Calu3 (cell line): ENCODE results near the gene STK39. TPM values are rescaled to one million over a fixed set of nuclear protein-coding genes. Genes with fewer than 3 reads are reported as not detected.
A peak's percentile ranks its signal among the peaks of the same experiment; 100 is the strongest.

Experiments
- BruUV-seq: library from RNA; stranded (reverse); fragments of 400-500 nt; replicated peaks from 2 replicates; lab custom pipeline; 2021; lab: Mats Ljungman, UMichigan
- CTCF ChIA-PET: fragments of 300-600 bp; sonication (Branson Sonifier 250); formaldehyde crosslinking; loops from one replicate; lab custom pipeline; 2022; ENCODE audit warnings: antibody characterized with exemption; lab: Charles Lee
- DNase-seq: peaks from one replicate; pipeline ENCODE4 v3.0.0; 2022
- H3K27ac Mint-ChIP-seq: one replicate; pipeline ENCODE4 v1.8.0; 2022; ENCODE audit warnings: mixed read lengths; ENCODE audit not compliant: unreplicated experiment
- H3K27me3 Mint-ChIP-seq: one replicate; pipeline ENCODE4 v1.8.0; 2022; ENCODE audit warnings: mixed read lengths; ENCODE audit not compliant: unreplicated experiment
- H3K36me3 Mint-ChIP-seq: one replicate; pipeline ENCODE4 v1.8.0; 2022; ENCODE audit warnings: mild to moderate bottlenecking, moderate library complexity, mixed read lengths; ENCODE audit not compliant: insufficient read depth, unreplicated experiment
- H3K4me1 Mint-ChIP-seq: one replicate; pipeline ENCODE4 v1.8.0; 2022; ENCODE audit warnings: mild to moderate bottlenecking, low read depth, mixed read lengths; ENCODE audit not compliant: unreplicated experiment
- H3K4me3 Mint-ChIP-seq: one replicate; pipeline ENCODE4 v1.8.0; 2022; ENCODE audit warnings: mild to moderate bottlenecking, low read depth, moderate library complexity, mixed read lengths; ENCODE audit not compliant: unreplicated experiment
- H3K9me3 Mint-ChIP-seq: one replicate; pipeline ENCODE4 v1.8.0; 2022; ENCODE audit warnings: low read depth, mixed read lengths; ENCODE audit not compliant: unreplicated experiment
- intact Hi-C: fragments of 100-400 bp; cut with micrococcal nuclease; formaldehyde crosslinking; loops from one replicate; pipeline ENCODE4 v1.10.0; 2022; ENCODE audit not compliant: unreplicated experiment
- total RNA-seq: library from RNA; stranded (reverse); gene quantifications from 2 replicates; pipeline ENCODE4 v1.2.3, GENCODE V29; 2022
- TF ChIP-seq, protein P1 (sequence below): fragments of 200-600 bp; IDR thresholded peaks from one replicate; pipeline ENCODE4 v1.8.0; 2022; ENCODE audit warnings: antibody characterized with exemption; ENCODE audit not compliant: unreplicated experiment

The STK39 gene
- total RNA-seq, 1 experiment from 2014 or later: 110 TPM

DNA sequence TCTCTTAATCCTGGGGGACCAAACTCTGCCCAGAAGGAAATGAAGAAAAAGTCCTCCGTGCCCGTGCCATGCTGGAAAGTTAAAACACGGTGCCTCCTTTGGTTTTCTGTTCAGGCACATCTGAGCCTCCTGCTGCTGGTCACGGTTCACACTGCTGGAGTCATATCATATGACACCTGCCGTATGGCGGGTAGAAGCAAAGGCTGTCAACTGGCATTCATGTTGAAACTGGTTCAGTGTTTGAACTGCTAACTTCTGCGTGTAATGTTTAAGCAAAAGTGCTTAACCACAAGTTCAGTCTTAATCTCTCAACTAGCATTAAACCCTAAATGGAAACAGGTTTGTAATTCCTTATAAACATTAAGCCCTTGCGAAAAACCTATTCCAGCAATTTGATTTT, 3.1 kb downstream of the STK39 start:
- H3K27ac Mint-ChIP-seq: peak overlapping the region; percentile 88
- CTCF ChIA-PET: interaction anchor here (0.7 kb wide), 1 partner anchor 88 kb away, joined by 3 read pairs; no protein-coding TSS in a partner anchor
- peaks cover 18% of the 10 kb centered on the region for H3K4me1 Mint-ChIP-seq
- TSS peak; percentile 21 for BruUV-seq
- no peaks in the 10 kb centered on the region for H3K27me3 Mint-ChIP-seq
- DNase-seq: peak; percentile 52
- H3K4me3 Mint-ChIP-seq: no peak overlapping the region
- intact Hi-C loops: loop anchor here (2.0 kb wide), 1 partner anchor 24 kb away; no protein-coding TSS in a partner anchor
- TF ChIP-seq, protein P1, sequence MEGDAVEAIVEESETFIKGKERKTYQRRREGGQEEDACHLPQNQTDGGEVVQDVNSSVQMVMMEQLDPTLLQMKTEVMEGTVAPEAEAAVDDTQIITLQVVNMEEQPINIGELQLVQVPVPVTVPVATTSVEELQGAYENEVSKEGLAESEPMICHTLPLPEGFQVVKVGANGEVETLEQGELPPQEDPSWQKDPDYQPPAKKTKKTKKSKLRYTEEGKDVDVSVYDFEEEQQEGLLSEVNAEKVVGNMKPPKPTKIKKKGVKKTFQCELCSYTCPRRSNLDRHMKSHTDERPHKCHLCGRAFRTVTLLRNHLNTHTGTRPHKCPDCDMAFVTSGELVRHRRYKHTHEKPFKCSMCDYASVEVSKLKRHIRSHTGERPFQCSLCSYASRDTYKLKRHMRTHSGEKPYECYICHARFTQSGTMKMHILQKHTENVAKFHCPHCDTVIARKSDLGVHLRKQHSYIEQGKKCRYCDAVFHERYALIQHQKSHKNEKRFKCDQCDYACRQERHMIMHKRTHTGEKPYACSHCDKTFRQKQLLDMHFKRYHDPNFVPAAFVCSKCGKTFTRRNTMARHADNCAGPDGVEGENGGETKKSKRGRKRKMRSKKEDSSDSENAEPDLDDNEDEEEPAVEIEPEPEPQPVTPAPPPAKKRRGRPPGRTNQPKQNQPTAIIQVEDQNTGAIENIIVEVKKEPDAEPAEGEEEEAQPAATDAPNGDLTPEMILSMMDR: no peak
- no peaks in the 10 kb centered on the region for H3K9me3 Mint-ChIP-seq
- H3K36me3 Mint-ChIP-seq: peaks cover 55% of the 10 kb centered on the region

DNA sequence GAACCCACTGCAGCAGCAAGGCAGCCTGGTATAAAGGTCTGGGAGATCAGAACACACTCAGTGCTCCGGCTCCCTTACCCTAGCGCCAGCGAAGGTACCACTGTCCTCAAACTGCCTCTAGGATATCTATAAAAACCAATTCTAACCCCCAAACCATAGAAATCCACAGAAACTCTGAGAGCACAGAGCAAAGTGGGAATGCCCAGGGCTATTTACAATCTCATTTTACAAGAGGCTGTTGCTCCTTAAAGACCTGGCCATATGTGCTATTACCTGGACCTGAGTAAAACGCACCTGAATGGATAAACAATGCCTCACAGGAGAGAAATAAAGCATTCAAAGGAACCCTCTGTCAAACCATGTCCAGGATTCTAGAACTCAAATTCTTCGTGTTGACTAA, 4.3 kb downstream of the STK39 start:
- Mint-ChIP-seq H3K27me3 (no peaks in the 10 kb centered on the region), H3K36me3 (peaks cover 46% of the 10 kb centered on the region), H3K27ac (peak overlapping the region; percentile 88), H3K4me1 (peaks cover 9% of the 10 kb centered on the region), H3K4me3 (no peak overlapping the region), H3K9me3 (no peaks in the 10 kb centered on the region)
- intact Hi-C loops: no loop called here
- BruUV-seq: no TSS peak
- CTCF ChIA-PET: no interaction called here
- no peak for DNase-seq
- TF ChIP-seq, protein P1: no peak

DNA sequence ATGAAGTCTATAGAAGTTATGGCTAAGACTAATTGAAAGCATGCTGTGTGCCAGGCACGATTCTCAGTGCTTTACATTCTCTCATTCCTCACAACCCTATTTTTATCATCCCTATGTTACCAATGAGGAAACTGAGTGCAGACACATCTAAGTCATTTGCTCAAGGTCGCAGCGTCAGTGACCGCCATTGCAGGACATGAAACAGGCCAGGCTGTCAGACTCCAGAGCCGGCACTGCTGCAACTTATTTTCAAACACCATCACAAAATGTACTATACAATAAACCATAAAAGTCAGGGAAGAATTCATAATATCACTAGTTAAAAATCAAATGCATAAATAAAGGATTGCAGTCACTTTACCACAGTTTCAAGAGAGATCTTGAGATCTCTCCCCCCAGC, 5.6 kb downstream of the STK39 start:
- TF ChIP-seq, protein P1: no peak
- Mint-ChIP-seq H3K27me3 (no peaks in the 10 kb centered on the region), H3K4me3 (no peak overlapping the region), H3K9me3 (no peaks in the 10 kb centered on the region), H3K4me1 (peaks cover 17% of the 10 kb centered on the region), H3K36me3 (peaks cover 39% of the 10 kb centered on the region), H3K27ac (no peak overlapping the region)
- intact Hi-C loops: no loop called here
- CTCF ChIA-PET: no interaction called here
- DNase-seq: no peak
- BruUV-seq: no TSS peak

DNA sequence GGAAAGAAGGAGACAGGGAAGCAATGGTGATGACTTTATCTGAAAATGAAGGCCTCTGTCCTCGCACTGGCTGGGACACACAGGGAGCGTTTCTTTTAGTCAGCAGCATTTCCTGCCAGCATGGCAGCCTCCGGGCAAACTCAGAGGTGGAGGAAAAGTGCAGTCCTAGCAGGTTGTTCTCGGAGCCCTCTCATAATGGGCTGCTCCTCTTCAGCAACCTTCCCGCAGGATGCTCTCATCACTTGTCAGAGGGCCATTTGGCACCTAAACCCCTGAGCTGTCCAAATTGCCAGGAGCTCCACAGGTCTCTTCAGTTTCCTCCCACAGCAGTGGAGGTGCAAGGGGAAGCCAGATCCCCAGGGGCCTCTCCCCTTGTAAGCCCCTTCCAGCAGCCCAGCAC, 6.2 kb downstream of the STK39 start:
- no peak for DNase-seq
- intact Hi-C loops: no loop called here

More for the DNA sequence above, 6.2 kb downstream of the STK39 start:
- no TSS peak for BruUV-seq
- H3K9me3 Mint-ChIP-seq: no peaks in the 10 kb centered on the region
- H3K4me3 Mint-ChIP-seq: no peak overlapping the region
- H3K27ac Mint-ChIP-seq: no peak overlapping the region
- TF ChIP-seq, protein P1: no peak
- H3K27me3 Mint-ChIP-seq: no peaks in the 10 kb centered on the region
- CTCF ChIA-PET: no interaction called here
- peaks cover 17% of the 10 kb centered on the region for H3K4me1 Mint-ChIP-seq
- peaks cover 34% of the 10 kb centered on the region for H3K36me3 Mint-ChIP-seq
